ENCODE measurements around the gene ARL15.

ARL15 gene

DNA sequence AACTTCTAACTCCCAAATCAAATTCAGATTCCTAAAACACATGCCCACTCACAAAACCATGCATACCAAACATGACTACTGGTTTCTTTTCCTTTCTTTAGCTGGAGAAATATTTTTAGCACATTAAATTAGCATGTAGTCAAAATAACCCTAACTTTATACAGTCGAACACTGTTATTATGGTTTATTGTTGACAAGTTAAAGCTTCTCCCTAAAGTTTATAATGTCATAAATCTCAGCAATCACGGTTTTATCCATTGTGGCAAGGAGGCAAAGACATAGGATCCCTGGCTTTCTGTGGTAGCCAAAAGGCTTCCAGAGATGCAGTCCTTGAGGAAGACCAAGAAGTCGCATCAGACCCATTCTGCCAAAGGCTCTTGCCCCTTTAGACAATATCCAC lies 27.5 kb downstream of the ARL15 start:
- DNase-seq (ENCODE audit: low spot score) = no peak

DNA sequence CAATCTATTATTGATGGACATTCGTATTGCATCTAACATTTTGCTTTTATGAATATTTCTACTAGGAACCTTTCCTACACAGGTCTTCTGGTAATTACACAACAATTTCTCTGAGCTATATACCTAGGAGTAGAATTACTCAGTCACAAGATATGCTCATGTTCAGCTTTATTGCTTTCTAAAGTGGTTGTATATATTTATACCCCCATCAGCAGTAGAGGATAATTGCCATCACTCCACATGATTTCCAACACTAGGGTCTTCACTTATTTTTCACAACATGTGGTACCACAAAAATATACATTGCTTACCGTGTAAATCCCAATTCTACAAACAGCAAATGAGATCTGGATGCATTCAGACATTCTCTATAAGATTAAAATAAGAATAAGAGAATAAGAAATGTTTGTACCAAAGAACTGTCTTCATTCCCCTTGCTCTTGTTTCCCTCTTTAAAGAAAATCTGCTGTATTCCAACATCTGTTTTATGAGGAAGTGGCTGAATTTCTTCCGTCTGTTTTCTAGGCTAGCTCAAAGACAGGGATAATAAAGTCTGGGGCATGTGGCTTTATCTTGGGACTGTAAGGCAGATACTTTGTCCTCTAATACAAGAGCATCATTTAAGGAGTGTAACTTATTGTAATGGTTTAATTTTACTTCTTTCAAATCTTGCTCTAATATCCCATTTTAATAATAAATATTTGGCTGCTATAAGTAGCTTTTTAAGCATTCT lies 28.2 kb downstream of the ARL15 start:
- DNase-seq (ENCODE audit: low spot score) = no peak

DNA sequence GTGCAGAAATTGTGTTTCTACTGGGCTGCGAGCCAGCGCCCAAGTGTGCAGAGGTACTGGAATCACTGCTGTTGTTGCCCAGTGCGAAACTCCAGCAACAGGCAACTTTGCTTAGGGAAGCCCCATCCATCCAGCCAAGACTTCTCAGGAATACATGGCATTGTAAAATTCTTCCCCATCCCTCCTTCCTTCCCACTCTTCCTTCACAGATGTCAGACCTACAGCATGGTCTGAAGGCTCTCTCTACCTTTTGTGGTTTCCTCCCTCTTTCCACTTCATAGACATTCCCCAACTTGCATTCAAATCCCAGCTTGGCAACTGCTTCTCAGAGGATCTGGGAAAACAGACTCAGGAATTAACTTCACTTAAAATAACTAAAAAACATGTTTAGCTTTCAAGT lies 30.4 kb downstream of the ARL15 start:
- no peak for DNase-seq (ENCODE audit: low spot score)

DNA sequence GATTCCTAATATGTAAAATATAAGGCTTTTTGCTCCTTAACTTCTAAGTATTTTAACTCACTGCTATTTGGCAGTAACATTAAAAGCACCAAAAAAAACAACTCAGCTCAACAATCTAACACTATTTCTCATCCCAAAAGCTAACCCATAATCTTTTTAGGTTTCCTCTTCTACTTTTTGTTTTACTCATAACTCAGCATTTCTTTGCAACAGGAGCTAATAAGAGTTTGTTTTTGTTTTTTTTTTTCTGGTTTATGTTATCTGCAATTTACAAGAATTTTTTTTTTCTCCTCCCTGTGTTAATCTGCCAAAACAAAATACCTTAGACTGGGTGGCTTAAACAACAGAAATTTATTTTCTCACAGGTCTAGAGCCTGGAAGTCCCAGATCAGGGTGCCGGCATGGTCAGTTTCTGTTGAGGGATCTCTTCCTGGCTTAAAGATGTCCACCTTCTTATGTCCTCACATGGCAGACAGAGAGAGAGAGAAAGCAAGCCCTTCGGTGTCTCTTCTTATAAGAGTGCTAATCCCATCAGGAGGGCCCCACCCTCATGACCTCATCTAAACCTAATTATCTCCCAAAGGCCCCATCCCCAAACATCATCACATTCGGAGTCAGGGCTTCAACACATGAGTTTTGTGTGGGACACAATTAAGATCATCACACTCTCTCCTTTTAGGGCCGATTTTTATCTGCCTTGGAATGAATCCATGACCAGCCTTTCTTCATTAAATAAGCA lies 31.2 kb downstream of the ARL15 start:
- no peak for DNase-seq (ENCODE audit: low spot score)

DNA sequence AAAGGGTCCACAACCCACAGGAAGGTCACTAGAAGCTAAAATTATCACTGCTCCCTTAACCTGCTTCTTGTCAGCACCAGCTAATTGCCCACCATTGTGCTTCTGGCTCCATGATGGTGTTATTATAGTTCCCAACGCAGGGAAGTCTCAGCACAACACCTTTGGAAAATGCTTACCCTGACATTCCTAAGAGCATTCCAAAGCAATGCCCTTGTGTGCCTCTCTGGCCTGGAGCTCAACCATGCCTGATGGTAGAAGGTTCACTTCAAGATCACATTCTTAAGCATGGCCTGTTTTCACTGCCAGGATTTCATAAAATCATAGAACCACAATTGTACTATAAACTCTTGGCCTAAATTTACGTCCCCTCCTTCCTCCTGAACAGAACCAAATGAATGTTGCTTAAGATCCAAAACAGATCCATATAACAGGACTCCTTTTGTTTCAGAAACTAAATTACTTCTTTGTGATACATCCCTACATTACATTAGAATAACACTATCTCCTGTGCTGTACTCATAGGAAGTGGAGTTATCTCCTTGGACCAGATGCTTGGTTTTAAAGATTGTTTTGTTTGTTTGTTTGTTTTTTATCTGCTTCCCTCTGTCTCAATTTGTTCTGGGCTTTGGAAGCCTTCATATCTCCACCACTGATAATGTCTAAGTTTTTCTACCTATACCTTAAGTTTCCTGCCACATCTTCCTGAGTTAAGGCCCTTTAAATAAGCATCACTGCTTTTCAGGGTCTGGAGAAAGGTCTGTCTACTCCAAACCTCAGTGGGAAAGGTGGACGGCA lies 32.1 kb downstream of the ARL15 start:
- no peak for DNase-seq (ENCODE audit: low spot score)

DNA sequence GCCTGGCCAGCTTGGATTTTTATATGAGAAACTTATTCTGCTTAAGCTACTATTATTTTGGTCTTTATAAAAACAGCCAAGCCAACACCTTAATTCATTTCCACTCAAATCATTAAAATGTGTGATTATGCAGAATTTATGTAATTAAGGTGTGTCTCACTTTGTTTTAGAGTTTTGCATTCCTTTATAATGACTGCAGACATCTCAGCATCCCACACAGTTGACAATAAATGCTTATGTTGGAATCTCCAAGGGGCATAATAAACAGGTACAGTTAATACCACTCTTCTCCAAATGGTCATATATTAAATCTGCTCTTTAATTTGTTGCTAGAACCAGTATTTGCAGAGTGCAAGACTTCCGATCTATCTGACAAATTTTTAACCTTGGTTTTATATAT lies 34.3 kb downstream of the ARL15 start:
- DNase-seq (ENCODE audit: low spot score) = no peak

DNA sequence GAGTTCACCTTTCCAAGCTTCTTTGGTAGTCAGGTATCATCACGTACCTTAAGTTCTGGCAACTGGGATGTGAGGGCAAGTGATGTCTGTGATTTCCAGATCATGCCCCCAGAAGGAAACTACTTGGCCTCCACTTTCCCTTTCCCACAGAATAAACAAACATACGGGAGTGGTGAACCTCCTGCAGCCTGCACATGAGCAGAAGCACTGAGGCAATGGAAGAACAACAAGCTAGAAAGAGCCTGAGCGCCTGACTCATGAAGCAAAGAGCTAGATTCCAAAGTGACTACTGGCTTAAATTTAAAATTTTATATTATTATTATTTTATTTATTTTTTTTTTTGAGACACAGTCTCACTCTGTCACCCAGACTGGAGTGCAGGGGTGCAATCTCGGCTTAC lies 35.0 kb downstream of the ARL15 start:
- peak; percentile 21 for DNase-seq (ENCODE audit: low spot score)

DNA sequence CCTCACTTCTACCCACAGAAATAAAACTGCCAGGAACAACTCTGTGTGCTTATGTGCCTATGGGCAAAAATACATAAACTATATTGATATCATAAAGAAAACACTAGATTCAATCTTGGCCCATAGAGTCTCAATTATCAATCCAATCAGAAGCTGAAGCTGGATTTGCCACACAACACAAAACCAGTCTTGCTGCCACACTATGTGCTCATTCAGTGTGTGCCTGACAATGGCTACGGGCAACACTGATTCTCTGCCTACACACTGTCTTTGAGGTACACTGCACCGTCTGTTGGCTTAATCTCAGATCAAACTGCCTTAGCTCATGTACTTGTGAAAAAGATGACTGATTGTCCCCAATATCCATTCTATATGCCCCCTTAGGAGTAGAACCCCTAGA lies 35.4 kb downstream of the ARL15 start:
- DNase-seq (ENCODE audit: low spot score) = no peak

DNA sequence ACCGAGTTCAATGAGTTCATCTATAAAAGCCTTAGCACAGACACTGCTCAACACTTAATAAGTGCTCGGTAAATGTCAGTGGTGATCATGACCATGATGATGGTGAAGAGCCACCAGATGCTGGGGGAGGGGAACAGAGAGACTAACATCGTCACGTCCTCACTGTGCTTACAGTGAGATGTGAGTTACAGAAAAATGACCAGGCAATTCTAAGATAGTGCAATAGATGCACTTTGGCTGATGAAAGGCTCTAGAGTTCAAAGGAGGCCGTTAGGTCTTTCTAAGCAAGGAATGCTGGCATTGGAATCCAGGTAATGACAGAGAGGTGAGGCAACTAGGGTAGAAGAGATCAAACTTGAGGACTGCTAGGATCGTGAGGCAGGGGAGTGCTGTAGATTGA lies 36.7 kb downstream of the ARL15 start:
- no peak for DNase-seq (ENCODE audit: low spot score)

DNA sequence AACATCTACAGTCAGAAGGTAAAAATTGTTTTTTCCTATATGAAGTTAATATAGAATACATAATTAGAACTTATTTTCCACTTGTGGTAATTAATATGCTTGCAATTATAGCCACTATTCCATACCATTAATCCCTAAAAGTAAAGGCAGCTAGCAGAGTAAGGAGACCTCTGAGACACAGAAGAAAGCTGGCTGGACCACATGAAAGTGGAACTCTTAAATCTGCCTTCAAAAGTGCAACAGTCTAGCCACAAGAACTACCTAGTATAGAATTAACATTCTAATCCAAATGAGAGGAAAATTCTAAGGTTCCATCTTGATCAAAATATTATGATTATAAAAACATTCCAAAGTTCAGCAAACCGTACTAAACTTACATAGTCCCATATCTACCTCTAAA lies 37.6 kb downstream of the ARL15 start:
- DNase-seq (ENCODE audit: low spot score) = no peak

DNA sequence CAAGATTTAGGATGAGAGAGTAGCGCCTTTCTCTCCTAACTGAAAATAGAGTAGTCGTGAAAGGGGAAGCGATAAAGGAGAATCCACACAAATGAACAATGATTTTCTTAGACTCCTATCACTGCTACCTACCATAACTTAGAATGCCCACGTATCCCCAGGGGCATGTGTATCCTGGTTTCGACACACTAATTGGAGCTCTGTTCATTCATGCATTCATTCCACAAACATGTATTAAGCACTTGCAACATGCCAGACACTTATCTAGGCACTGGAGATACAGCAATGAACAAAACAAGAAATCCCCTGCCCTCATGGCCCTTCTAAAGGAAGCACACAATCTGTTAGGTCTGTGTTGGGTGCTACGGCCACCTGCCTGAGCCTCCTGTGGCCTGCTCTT lies 40.0 kb downstream of the ARL15 start:
- DNase-seq (ENCODE audit: low spot score) = no peak

DNA sequence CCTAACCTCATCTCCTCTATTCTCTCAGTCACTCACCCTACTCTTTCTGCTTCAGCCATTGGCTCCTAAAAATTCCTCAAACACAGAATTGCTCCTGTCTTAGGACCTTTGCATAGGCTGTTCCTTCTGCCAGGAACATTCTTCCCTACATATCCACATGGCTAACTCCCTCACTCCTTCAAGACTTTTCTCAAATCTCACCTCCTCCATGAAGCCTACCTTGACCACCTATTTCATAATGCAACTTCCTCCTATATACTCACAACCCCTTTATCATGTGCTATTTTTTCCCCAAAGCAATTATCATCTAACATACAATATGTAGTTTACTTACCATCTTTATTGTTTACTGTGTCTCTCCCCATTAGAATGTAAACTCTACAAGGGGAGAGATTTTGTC lies 45.8 kb downstream of the ARL15 start:
- no peak for DNase-seq (ENCODE audit: low spot score)

DNA sequence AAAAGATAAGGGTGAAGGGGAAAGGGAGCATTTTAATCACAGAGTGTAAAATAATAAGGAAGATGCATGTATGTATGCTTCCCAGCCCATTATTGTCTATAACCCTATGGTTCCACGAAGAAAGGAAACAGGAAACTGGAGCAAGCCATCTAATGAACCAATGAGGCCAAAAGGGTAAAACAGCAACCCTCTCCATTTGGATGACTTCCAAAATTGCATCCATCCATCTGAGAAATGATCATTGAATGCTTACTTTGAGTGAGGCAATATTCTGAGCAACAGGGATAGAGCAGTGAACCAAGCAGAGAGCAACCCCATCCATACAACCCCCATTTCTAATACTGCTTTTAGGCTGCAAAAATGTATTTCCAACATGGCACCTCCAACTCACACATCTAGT lies 46.9 kb downstream of the ARL15 start:
- DNase-seq (ENCODE audit: low spot score) = no peak

DNA sequence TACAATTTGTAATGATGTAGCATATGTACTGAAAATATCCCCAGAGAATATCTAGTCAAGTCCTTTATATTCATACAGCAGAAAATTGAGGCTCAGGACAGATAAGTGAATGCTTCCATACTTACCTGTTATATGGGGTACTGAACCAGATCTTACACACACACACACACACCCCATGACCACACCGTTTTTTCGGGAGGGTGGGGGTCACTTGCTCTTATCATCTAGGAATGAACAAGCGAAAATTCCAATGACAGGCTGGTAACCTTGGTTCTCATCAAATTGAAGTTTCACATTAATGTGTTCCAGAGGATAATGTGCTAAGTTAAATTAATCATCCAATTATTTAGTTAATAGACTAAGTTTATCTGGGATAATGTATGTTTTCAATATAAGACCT lies 48.8 kb downstream of the ARL15 start:
- DNase-seq (ENCODE audit: low spot score) = no peak

DNA sequence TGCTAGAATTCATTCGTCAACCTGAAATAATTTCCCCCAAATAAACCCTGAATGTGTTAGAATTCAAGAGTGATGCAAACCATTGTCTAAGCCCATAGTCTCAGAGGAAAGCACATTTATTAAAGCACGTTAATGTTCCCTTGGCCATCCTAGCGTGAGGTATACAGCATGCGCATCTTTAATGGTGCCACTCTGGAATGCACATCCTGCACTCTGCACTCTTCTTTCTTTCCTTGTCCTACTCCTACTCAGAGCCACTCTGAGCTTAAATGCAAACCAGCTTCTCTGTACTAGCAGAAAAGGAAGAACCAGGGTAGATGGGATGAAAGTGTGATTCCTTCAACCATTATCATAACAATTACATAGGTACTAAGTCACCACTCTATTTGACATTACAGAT lies 50.4 kb downstream of the ARL15 start:
- DNase-seq (ENCODE audit: low spot score) = no peak

DNA sequence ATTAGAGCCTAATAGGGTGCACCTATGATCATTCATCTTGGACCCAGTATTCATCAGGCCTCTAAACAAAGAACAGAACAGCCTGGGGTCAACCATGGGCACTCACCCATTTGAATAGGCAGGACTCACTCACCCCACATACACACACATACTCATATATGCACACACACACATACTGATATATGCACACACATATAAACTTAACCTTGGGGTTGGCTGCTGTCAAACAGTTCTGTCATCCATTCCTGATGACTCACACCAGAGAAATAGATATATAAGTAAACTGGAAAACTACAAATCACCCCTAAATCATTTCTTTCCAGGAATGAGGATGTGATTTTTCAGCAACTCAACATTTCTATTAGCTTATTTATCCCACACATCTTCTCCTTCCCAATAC lies 51.3 kb downstream of the ARL15 start:
- DNase-seq (ENCODE audit: low spot score) = no peak

DNA sequence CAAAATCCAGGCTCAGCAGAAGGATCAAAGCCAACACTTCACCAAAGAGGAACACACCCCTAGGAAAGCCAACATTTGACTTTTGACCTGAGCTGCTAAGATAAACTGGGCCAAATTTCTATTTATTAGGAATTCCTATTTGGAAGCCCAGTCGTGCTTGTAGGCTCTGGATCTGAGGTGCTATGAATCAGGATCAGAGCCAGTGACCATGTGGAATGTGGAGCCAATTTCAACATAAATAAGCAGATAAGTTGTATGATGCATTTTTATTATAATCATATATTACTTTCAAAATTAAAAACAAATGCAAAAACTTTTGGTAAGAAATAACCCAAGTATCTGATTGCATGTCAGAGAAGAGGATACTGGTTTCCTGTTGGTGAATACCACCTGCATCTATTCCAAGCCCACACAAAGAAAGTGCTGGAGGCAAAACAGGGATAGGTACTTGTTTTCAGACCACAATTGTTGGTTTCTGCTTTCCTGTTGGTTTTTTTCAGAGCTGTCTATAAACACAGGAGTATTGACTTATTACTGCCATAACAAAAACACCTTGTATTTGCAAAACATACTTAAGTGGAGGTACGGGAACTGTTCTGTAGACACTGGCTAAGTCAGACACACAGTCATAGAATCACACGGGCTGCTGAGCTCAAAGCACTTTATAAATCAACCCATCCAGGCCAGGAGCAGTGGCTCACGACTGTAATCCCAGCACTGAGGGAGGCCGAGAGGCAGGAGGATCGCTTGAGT lies 52.8 kb downstream of the ARL15 start:
- DNase-seq (ENCODE audit: low spot score) = no peak

DNA sequence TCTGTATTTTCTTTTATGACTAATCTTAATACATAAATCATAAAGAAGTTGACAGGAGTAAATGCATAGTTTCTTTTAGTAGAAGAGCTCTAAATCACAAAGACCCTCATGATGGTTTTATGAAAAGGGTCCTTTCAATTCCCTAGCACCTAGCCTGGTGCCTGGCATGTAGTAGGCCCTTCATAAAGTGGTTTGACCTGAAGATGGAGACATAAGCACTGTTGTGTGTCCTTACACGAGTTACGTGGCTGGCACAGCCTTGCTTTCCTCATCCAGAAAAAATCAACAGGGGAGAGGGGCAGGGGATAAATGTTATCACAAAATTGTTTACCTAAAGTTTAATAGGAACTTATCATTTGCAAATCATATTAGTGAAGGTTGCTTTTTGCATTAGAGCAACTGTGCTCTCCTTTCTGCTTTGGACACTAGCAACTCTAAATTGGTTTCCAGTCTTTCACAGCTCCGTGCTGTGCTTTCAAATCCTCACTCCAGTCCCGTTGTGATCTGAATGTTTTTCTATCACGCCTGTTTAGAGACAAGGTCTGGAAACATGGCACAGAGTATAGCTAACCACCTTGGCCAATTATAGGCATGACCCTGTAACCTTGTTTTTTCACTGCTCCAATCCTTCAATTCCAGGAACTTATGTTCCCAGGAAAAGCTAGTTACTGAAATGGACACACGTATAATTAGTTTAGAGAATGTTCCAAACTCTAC lies 55.7 kb downstream of the ARL15 start:
- no peak for DNase-seq (ENCODE audit: low spot score)

DNA sequence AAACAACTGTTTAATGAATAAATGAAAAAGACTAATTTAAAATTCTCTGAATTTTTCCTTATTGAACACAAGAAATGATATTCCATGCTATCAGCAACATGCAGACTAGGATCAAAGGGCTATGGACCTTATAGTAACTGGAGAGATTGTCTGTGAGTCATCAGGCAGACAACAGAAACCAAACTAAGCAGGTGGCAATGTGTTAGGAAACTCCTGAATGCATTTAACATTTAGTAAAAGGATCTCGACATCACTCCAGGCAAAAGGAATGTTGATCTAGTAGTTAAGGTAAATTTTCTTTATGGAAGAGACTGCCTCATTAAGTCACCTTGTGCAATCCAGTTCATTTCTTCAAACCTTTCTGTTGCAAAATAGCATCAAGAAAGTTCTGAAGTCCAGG lies 58.4 kb downstream of the ARL15 start:
- no peak for DNase-seq (ENCODE audit: low spot score)

DNA sequence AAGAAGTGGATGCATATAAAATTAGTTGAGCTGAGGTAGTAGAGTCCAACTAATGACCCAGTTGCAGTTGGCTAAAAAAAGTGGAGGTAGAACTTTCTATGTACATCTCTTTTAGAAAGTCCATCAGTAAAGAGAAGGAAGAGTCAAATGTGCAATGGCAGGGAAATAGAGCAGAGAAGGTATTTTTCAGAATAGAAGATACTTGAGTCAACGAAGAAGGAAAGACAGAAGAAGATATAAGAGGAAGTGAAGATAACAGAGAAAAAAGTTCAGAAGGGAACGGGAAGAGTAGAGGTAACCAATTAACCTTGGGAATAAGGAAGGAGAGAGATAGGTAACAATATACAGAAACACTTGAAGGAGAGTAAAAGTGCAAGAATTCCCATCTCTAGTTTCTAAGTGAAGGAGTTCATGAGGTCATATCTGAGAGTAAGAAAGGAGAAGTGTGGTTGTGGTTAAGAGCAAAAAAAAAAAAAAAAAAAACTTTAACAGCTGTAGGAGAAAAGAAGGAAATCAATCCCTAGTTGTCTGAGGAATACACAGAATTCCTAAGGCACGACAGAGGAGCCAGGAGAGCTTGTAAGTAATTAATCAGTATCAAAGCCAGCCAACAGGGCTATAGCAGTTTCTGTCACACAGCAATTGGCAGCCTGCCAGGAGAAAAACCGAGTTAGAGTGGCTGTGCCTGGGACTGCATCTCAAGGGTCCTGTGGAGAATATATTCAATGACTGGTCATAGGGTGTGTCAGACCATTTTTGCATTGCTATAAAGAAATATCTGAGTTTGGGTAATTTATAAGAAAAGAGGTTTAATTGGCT lies 61.0 kb downstream of the ARL15 start:
- no peak for DNase-seq (ENCODE audit: low spot score)

DNA sequence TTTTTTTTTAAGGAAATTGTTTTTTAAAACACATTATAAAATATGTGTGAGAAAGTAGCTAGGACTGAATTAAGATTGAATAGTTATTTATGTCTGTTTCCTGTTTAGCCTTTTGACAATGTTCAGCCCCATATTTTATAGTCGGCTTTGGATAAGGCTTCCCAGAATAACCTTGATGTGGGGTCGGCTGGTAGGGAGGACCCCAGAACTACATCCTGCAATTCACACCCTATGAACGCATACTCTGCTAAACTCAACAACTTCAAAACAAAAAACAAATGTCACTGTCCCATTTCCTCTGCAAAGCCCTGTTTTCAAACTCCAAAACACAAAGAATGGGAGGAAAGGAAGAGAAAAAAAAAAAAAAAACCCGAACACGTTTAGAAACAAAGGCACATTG lies 63.1 kb downstream of the ARL15 start:
- DNase-seq (ENCODE audit: low spot score) = no peak

All from AG08396 (cell line).